Thymus (tissue), 11 donors: Measurements from ENCODE around the gene CNGA4. TPM values are rescaled to one million over a fixed set of nuclear protein-coding genes. Genes with fewer than 3 reads are reported as not detected.

Experiments
- DNase-seq, 9 donors: peaks; one replicate each; pipeline ENCODE4 v3.0.0-alpha.2; 2013; ENCODE audit warnings: low spot score in 9 of 9, low read depth in 6 of 9, missing footprints in 1 of 9
- H3K27ac ChIP-seq, 2 donors: one replicate each; pipeline ENCODE4 v1.5.1; 2013; ENCODE audit warnings: control low read depth in 1 of 2, low read depth in 1 of 2, low read length in 1 of 2, mild to moderate bottlenecking in 1 of 2, moderate library complexity in 1 of 2
- H3K27me3 ChIP-seq, 2 donors: one replicate each; pipeline ENCODE4 v1.5.1; 2013; ENCODE audit warnings: low read length in 1 of 2; ENCODE audit not compliant: control insufficient read depth in 2 of 2, insufficient read depth in 1 of 2
- H3K36me3 ChIP-seq, 2 donors: one replicate each; pipeline ENCODE4 v1.5.1; 2013; ENCODE audit warnings: low read length in 1 of 2, mild to moderate bottlenecking in 1 of 2, moderate library complexity in 1 of 2; ENCODE audit not compliant: control insufficient read depth in 2 of 2, insufficient read depth in 2 of 2
- H3K4me1 ChIP-seq, 2 donors: one replicate each; pipeline ENCODE4 v1.5.1; 2013; ENCODE audit warnings: low read length in 2 of 2; ENCODE audit not compliant: control insufficient read depth in 2 of 2, insufficient read depth in 2 of 2
- H3K4me3 ChIP-seq, 2 donors: one replicate each; pipeline ENCODE4 v1.5.1; 2013; ENCODE audit warnings: low read length in 2 of 2, control low read depth in 1 of 2, mild to moderate bottlenecking in 1 of 2
- H3K9me3 ChIP-seq, 2 donors: one replicate each; pipeline ENCODE4 v1.5.1; 2013; ENCODE audit warnings: low read length in 1 of 2, mild to moderate bottlenecking in 1 of 2; ENCODE audit not compliant: control insufficient read depth in 2 of 2, insufficient read depth in 1 of 2
- WGBS: extraction: QIAGEN DNeasy Blood & Tissue Kit; methylation state at CpG from one replicate; pipeline ENCODE4 v1.1.7; 2013; 5-methylcytosine and 5-hydroxymethylcytosine counted together
- polyA plus RNA-seq: library from polyadenylated mRNA; stranded (reverse); fragments of 200-250 nt; gene quantifications from one replicate; pipeline ENCODE4 v1.2.3, GENCODE V29; 2013
- total RNA-seq: library from RNA; stranded (reverse); fragments of 120-200 nt; gene quantifications from one replicate; pipeline ENCODE4 v1.2.4, GENCODE V29; 2013
- donor health status: healthy.

Gene CNGA4
- total and polyA plus RNA-seq, 2 donors: 0.05 to 0.27 TPM

- Histone ChIP-seq H3K4me3 (no peak overlapping the region), H3K27me3 (peaks cover 0 to 4% of the 10 kb centered on the region in 2 donors), H3K27ac (no peak overlapping the region), H3K36me3 (no peaks in the 10 kb centered on the region), H3K9me3 (no peaks in the 10 kb centered on the region), H3K4me1 (no peaks in the 10 kb centered on the region)
- WGBS: 90% methylated on average over 3 of the region's 3 CpGs
- no peak for DNase-seq
These were observed 11.1 kb downstream of the CNGA4 start for GRCh38 chr11:6249770-6250555.

- H3K27ac ChIP-seq: no peak overlapping the region
- no peaks in the 10 kb centered on the region for H3K9me3 ChIP-seq
- DNase-seq: peak in 4 of 9 donors; percentile 17 to 42 (median 26)
- no peaks in the 10 kb centered on the region for H3K4me1 ChIP-seq
- H3K4me3 ChIP-seq: no peak overlapping the region
- 72% methylated on average over 6 of the region's 6 CpGs for WGBS
- H3K27me3 ChIP-seq: peaks cover 0 to 12% of the 10 kb centered on the region in 2 donors
- no peaks in the 10 kb centered on the region for H3K36me3 ChIP-seq
These were observed 12.3 kb downstream of the CNGA4 start for GRCh38 chr11:6251120-6251733.

- WGBS: 97% methylated on average over 6 of the region's 6 CpGs
- no peaks in the 10 kb centered on the region for H3K36me3 ChIP-seq
- no peaks in the 10 kb centered on the region for H3K9me3 ChIP-seq
- H3K4me1 ChIP-seq: no peaks in the 10 kb centered on the region
- H3K4me3 ChIP-seq: no peak overlapping the region
- H3K27ac ChIP-seq: no peak overlapping the region
- H3K27me3 ChIP-seq: peaks cover 0 to 18% of the 10 kb centered on the region in 2 donors
- no peak for DNase-seq
These were observed 13.1 kb downstream of the CNGA4 start for GRCh38 chr11:6251990-6252473.

GRCh38 chr11:6253197-6253596, 14.3 kb downstream of the CNGA4 start:
- WGBS: 94% methylated on average over 1 of the region's 1 CpG
- DNase-seq: no peak
- H3K9me3 ChIP-seq: no peaks in the 10 kb centered on the region
- no peak overlapping the region for H3K27ac ChIP-seq
- H3K4me3 ChIP-seq: no peak overlapping the region
- no peaks in the 10 kb centered on the region for H3K36me3 ChIP-seq
- H3K4me1 ChIP-seq: no peaks in the 10 kb centered on the region
- H3K27me3 ChIP-seq: peaks cover 12 to 30% of the 10 kb centered on the region in 2 donors

GRCh38 chr11:6258141-6258540, 19.3 kb downstream of the CNGA4 start:
- whole genome bisulfite sequencing: 79% methylated on average over 3 of the region's 3 CpGs
- Histone ChIP-seq H3K27ac (no peak overlapping the region), H3K36me3 (no peaks in the 10 kb centered on the region), H3K27me3 (peaks cover 40 to 72% of the 10 kb centered on the region in 2 donors), H3K9me3 (no peaks in the 10 kb centered on the region), H3K4me3 (no peak overlapping the region), H3K4me1 (peaks cover 0 to 4% of the 10 kb centered on the region in 2 donors)
- no peak for DNase-seq

- no peaks in the 10 kb centered on the region for H3K36me3 ChIP-seq
- no peak overlapping the region for H3K27ac ChIP-seq
- H3K9me3 ChIP-seq: no peaks in the 10 kb centered on the region
- H3K4me3 ChIP-seq: peak overlapping the region in 1 of 2 donors; percentile 36
- DNase-seq: no peak
- peaks cover 0 to 4% of the 10 kb centered on the region in 2 donors for H3K4me1 ChIP-seq
- WGBS: 10% methylated on average over 16 of the region's 16 CpGs
- H3K27me3 ChIP-seq: peaks cover 40 to 74% of the 10 kb centered on the region in 2 donors
These were observed 19.7 kb downstream of the CNGA4 start for GRCh38 chr11:6258571-6259081.

GRCh38 chr11:6260207-6260726, 21.4 kb downstream of the CNGA4 start:
- H3K27ac ChIP-seq: no peak overlapping the region
- H3K9me3 ChIP-seq: no peaks in the 10 kb centered on the region
- 53% methylated on average over 5 of the region's 5 CpGs for WGBS
- no peak overlapping the region for H3K4me3 ChIP-seq
- H3K36me3 ChIP-seq: no peaks in the 10 kb centered on the region
- H3K4me1 ChIP-seq: peaks cover 0 to 4% of the 10 kb centered on the region in 2 donors
- DNase-seq: no peak
- peaks cover 40 to 74% of the 10 kb centered on the region in 2 donors for H3K27me3 ChIP-seq

- Histone ChIP-seq H3K4me1 (peaks cover 0 to 4% of the 10 kb centered on the region in 2 donors), H3K9me3 (no peaks in the 10 kb centered on the region), H3K4me3 (no peak overlapping the region), H3K36me3 (no peaks in the 10 kb centered on the region), H3K27ac (no peak overlapping the region), H3K27me3 (peaks cover 24 to 47% of the 10 kb centered on the region in 2 donors)
- no peak for DNase-seq
- WGBS: 98% methylated on average over 1 of the region's 1 CpG
These were observed 24.8 kb downstream of the CNGA4 start for GRCh38 chr11:6263662-6264061.

GRCh38 chr11:6268820-6269219, 29.9 kb downstream of the CNGA4 start:
- Histone ChIP-seq H3K4me3 (no peak overlapping the region), H3K27ac (no peak overlapping the region), H3K4me1 (no peaks in the 10 kb centered on the region), H3K27me3 (peaks cover 0 to 28% of the 10 kb centered on the region in 2 donors), H3K36me3 (no peaks in the 10 kb centered on the region), H3K9me3 (no peaks in the 10 kb centered on the region)
- no peak for DNase-seq
- WGBS: 92% methylated on average over 1 of the region's 1 CpG
